Measurements from ENCODE around the gene BOK. TPM values are rescaled to one million over a fixed set of nuclear protein-coding genes. Genes with fewer than 3 reads are reported as not detected.
"Not testable (repeated sequence)": the region's sequence is repeated elsewhere in the genome, so short reads cannot be mapped to it uniquely, and the experiment has no call there.

Gene BOK
- total RNA-seq, 1 experiment from 2014 or later = 69.6 TPM

DNA sequence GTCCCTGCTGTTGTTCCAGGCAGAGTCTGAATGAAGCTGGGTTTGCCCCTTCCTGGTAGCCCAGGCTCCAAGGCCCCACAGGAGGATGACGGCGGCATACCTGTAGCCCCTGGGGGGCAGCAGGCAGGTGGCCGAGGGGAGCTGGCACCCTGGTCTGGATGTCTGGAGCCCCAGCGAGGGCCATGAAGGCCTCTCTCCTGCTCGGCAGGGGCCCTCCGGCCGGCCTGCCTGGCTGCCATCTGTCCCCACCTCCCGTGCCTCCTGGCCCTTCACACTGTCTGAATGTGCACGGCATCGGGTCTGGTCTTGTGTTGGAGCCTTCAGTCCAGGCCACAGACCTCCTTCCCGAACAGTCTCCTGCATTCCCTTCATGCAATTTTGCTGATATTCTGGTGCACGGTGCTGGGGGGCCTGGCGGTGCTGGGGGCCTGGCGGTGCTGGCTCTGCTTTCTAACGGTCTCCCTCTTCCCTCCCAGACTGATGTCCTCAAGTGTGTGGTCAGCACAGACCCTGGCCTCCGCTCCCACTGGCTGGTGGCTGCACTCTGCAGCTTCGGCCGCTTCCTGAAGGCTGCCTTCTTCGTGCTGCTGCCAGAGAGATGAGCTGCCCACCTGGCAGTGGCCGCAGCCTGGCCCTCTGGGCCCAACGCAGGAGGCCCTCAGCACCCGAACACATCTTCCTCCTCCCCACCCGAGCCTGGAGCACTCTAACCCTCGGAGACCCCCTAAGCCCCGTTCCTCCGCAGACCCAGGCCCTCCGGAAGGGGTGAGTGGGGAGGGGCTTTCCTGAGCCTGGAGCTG lies 13.5 kb downstream of the BOK start:
- no peak for DNase-seq (ENCODE audit: low read depth)

DNA sequence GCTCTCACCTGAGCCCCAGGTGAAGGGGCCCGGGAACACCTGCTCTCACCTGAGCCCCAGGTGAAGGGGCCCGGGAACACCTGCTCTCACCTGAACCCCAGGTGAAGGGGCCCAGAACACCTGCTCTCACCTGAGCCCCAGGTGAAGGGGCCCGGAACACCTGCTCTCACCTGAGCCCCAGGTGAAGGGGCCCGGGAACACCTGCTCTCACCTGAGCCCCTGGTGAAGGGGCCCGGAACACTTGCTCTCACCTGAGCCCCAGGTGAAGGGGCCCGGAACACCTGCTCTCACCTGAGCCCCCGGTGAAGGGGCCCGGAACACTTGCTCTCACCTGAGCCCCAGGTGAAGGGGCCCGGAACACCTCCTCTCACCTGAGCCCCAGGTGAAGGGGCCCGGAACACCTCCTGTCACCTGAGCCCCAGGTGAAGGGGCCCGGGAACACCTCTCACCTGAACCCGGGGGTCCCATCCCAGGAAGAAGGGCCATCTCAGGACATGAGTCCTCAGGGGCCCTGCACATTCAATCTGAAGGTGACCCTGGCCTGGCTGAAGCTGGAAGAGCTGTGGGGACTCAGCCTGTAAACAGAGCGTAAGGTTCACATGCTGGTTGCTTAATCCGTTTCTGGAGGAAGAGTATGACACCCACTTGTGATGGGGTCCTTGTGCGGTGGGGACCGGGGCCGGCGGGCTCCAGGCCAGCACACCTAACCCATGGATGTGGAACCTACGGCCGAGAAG lies 14.5 kb downstream of the BOK start:
- not testable (repeated sequence) for DNase-seq (ENCODE audit: low read depth)

DNA sequence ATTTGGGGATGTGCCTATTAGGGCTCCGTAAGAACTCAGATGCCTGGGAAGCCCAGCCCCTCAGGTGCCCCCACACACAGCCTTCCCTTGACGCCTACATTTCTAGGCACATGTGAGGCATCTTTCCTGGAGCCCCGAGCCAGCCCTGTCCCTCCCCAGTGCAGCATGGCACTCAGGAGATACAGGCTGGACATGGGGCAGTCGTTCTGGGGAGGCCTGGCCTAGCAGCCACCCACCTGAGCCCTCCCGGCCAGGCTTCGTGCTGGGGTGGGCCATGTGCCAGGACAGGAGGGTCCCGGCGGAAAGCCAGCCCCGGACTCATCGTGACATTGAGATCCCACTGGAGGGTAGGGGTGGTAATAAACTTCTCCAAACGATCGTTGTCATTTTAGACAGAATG lies 15.2 kb downstream of the BOK start:
- DNase-seq (ENCODE audit: low read depth) = no peak

DNA sequence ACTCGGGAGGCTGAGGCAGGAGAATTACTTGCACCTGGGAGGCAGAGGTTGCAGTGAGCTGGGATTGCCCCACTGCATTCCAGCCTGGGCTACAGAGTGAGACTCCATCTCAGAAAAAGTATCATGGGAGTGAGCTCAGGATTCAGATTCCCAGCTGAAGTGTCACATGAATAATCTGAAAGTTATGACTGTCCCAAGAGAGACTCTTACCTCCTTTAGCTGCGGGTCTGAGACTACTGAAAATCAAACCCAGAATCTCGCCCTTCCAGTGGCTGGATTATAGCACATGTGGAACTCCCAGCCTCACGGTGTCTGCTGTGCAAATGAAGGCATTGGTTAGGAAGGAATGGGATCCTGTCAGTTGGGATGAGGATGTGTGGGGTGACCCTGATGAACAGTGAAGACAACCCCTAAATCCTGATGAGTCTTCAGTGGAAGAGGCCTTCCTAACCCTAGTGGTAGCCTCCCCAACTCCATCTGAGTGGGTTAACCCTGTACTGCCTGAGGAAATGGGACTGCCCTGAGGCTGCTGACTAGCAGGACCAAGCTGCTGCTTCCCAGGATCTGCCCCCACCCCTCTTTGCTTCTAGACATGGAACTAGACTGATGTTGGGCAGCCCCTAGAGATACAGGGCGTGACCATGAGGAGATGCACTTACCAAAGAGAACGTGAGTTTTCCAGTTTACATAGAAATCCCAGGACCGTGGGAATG lies 16.5 kb downstream of the BOK start:
- DNase-seq (ENCODE audit: low read depth) = no peak

DNA sequence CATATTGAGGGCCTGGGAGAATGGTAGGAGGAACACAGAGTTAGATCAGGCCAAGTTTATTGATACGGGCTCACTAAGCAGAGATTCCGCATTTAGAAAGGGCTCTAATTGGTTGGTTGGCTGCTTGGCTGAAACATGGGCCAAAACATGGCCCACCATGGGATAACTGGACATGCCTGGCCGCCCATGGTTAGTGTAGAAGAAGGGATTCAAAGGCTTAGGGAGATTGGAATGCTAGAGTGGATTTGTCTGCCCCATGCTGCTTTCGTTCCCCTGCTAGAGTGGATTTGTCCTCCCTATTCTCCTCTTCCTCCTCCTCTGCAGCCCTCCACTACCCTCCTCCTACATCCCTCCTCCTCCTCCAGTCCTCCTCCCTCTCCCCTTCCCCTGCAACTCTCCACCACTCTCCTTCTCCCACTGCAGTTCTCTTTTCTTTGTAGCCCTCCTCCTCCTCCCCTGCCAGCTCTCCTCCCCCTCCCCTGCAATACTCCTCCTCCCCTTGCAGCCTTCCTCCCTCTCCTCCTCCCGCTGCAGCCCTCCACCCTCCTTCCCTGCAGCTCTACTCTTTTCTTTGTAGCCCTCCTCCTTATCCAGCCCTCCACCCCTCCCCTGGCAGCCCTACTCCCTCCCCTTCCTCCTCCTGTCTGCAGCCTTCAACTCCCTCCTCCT lies 17.2 kb downstream of the BOK start:
- no peak for DNase-seq (ENCODE audit: low read depth)

DNA sequence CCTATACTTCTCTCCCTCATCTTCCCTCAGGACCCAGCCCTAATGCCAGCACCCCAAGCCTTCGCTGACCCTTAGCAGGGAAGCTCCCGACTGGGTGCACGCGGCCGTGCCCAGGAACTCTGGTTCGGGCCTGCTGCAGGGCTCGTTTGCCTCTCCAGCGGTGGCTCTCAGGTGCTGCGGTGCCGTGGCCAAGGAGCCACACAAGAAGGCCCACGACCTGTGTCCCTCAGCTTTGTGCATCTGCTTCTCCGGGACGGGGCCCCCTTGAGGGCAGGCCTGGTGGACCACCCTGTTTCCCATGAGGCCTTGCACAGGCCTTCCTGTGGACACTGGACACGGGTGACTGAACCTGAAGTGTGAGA lies 17.7 kb downstream of the BOK start:
- DNase-seq (ENCODE audit: low read depth) = no peak

DNA sequence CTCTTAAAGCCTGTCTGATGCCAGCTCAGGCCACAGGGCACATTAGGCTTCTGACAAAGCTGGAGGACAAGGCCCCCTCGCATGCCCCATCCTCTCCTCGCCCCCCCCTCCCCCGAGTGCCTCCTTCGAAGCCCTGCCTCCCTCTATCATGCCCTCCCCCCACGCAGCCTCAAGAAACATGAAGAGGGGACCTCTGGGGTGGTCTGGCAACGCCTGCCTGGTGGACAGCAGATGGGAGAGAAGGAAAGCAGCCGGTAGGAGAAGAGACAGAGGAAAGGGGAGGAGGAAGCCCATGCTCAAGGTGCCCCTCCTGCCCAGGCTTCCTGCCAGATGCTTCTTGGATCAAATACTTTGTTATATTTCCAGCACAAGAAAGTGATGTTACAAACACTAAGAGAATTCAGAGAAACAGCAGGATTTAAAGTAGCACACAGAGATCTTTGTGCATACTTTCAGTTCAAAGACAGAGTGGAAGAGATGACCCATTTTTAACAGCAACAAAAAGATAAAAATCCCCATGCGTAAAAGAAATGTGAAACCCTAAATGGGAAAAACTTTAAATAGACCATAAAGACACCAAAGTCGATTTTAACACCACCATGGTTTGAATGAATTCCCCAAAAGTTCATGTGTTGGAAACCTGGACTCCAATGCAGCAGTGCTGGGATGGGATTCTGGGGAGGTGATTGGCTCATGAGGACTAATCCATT lies 19.0 kb downstream of the BOK start:
- DNase-seq (ENCODE audit: low read depth) = no peak

DNA sequence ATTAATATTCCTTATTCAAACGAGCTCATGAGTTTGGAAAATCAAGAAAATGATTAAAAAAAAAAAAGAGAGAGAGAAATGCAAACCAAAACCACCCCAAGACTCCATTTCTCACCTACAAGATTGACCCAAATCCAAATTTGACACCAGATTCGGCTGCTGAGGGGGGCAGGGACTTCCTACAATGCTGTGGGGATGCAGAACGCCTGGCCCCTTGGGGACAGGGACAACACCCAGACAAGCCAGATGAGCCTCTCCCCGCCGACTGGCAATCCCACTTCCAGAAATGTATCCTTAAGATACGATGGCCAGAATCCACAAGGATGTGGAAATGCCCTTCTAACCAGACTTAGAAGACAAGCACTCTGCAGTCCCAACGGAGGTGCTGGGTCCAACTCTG lies 20.7 kb downstream of the BOK start:
- DNase-seq (ENCODE audit: low read depth) = no peak

DNA sequence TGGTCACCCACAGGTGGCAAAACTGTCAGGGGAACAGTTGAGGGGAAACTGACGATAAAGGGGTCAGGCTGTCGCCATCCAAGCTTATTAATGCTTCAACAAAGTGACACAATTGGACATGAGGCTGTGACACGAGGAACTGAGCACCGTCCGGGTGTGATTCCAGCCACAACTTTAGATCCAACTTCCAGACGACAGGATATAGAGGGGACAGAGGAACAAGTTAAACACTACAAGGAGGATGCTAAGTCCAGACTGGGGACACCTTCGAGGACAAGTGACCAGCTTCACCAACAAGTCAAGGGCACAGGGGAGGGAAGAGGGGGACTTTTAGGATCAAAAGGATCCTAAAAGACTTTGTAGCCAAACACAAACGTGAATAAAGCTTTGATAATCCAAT lies 23.8 kb downstream of the BOK start:
- no peak for DNase-seq (ENCODE audit: low read depth)

DNA sequence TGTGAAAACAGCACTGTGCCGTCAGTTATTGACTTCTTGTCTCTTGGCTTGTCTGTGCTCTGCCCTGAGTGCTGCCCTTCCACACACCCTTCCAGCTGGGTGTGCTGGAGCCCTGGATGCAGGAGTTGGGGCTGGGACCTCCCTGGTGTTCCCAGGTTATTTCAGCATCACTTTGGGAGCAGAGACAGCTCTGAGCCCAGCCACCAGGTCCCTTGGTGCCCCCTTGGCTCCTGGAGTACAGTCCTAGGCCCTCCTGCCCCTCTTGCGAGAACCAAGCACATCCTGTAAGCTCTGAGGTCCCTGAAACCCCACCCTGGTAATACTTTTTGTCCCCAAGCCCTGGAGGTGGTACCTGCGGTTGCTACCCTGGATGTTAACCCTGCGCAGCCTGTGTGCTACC lies 24.3 kb downstream of the BOK start:
- DNase-seq (ENCODE audit: low read depth) = no peak

DNA sequence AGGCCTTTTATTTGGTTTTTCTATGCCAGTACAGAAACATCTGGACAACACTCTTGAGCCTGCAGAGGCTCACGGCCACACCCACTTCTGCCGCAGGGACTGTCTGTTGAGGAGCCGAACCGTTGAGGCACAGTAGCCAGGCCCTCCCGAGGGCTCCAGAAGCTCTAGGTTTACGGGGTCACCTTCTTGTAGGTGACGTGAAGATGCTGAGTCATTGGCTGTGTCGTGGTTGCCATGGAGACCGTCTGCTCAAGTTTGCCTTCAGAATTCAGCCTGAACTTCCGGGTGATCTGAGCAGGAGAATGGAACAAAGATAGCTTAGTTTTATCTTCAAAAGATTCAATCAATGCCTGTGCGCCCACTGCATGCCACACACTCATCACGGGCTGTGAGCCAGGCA lies 25.9 kb downstream of the BOK start:
- no peak for DNase-seq (ENCODE audit: low read depth)

DNA sequence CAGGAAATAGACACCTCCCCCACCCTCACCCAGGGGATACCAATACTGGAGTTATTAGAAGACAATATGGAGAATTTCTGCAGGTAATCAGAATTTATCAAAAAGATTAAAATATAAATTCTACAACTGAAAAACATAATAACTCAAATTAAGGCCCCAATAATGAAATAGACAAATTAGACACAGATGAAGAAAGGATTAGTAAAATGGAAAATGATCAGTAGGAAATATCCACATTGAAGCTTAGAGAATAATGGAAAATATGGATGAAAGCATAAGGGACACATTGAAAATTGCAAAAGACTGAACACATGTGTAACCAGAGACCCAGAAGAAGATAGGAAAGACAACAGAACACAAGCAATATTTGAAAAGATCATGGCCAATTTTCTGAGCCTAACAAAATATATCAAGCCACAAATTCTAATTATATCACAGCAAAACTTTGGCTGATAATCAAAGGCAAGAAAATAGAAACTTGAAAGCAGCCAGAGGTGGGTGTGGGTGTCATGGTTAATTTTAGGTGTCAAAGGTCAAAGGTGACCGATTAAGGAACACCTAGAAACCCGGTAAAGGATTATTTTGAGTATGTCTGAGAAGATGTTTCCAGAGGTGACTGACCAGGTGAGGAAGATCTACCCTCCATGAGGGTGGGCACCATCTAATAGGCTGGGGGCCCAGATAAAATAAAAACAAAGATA lies 28.2 kb downstream of the BOK start:
- DNase-seq (ENCODE audit: low read depth) = no peak

DNA sequence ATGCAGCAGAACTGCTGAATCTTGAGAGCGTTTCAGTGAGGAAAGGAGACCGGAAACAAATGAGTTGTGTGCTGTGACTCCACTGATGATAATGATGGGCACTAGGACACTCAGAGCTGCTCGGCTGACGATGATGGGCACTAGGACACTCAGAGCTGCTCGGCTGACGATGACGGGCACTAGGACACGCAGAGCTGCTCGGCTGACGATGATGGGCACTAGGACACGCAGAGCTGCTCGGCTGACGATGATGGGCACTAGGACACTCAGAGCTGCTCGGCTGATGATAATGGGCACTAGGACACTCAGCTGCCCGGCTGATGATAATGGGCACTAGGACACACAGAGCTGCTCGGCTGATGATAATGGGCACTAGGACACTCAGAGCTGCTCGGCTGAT lies 31.3 kb downstream of the BOK start:
- DNase-seq (ENCODE audit: low read depth) = not testable (repeated sequence)

DNA sequence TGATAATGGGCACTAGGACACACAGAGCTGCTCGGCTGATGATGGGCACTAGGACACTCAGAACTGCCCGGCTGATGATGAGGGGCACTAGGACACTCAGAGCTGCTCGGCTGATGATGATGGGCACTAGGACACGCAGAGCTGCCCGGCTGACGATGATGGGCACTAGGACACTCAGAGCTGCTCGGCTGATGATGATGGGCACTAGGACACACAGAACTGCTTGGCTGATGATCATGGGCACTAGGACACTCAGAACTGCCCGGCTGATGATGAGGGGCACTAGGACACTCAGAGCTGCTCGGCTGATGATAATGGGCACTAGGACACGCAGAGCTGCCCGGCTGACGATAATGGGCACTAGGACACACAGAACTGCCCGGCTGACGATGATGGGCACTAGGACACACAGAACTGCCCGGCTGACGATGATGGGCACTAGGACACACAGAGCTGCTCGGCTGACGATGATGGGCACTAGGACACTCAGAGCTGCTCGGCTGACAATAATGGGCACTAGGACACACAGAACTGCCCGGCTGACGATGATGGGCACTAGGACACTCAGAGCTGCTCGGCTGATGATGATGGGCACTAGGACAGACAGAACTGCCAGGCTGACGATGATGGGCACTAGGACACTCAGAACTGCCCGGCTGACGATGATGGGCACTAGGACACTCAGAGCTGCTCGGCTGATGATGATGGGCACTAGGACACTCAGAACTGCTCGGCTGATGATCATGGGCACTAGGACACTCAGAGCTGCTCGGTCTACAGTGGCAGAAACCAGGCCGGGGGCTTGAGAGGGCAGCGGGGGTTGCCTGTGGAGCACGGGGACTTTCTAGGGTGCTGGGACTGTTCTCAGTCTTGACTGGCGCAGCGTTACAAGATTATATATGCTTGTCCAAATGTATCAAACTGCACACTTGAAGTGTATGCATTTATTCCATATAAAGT lies 32.2 kb downstream of the BOK start:
- not testable (repeated sequence) for DNase-seq (ENCODE audit: low read depth)

DNA sequence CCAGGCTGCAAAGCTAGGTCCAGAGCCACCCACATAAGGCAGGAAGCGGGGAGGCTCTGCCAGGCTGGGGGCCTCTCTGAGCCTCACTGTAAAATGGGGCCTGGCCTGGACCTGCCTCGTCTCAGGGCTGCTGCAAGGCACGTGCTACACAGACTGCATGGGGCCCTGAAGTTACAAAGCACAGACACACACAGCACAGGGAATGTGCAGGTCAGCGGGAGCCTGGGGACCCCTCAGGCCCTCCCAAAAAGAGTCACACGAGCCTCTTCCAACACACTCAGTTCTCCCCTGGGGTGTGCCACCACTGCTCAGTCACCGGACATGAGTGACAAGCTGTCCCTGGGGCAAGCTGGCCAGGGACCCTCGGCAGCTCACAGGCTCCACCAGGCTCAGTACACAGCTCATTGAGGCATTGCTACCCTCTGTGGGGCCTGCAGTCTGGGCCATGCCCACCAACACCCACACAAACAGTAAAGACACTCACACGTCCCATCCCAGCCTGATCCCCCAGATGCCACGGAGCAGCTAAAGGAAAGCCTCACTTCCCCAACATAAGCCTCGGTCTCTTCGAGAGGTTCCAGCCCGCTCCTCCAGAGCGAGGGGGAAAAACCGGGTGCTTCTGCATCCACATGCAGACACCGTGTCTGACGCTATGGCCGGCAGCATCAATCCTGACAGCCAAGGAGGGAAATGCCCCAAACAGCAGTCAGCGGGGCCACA lies 33.7 kb downstream of the BOK start:
- DNase-seq (ENCODE audit: low read depth) = no peak

DNA sequence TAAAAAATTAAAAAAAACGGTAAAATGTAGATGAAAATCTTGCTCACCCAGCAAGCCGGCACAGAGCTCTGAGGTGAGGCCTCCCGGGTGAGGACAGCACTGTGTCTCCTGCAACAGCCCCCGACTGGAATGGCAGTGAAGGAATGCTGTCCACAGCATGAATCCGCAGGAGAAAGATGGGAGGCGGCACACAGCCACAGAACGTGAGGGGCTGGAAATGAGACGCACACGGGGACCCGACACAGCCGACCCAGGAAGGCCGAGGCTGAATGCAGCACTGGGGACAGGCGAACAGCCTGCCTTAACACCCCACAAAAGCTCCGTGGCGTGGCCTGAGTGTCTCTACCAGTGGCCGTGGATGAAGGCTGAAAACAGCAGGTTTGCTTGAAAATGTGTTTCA lies 34.7 kb downstream of the BOK start:
- no peak for DNase-seq (ENCODE audit: low read depth)

DNA sequence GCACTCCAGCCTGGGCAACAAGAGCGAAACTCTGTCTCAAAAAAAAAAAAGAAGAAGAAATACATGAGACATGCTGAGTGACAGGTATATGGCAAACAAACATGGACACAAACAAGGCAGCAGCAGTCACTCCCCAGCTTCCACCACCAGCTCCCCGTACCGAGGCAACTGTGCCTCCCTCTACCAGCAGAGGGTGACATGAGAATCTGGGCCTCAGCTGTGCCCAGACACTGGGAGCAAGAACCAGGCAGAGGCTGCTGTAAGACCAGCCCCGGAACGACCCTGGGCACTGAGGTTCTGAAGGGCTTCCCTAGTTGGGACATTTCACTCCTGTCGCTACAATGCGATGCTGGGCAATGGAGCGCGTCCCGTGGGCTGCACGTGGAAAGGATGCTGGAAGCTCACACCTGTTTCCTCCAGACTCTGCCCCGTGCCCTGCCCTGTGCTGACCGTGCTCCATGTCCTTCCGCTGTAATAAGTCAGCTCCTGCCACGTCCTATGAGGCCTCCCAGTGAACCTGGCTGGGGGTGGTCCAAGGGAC lies 37.1 kb downstream of the BOK start:
- DNase-seq (ENCODE audit: low read depth) = no peak

DNA sequence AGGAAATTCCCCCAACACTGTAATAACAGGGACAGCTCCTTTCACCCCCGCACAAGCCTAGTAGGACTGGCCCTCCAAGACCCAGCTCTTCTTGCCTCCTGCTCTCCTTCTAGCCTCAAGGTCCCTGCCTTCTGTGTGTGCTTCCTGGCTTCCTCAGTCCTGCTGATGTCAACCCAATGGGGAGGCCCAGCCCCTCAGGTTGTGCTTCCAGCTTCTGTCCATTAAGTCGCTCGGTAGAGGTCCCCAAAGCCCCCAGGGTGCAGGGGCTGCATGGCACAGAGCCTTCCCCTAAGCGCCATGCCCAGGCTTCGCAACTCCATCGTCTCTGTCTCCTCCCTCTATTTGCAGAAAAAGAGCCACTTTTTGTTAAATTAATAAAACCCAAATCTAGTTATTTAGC lies 39.0 kb downstream of the BOK start:
- no peak for DNase-seq (ENCODE audit: low read depth)

DNA sequence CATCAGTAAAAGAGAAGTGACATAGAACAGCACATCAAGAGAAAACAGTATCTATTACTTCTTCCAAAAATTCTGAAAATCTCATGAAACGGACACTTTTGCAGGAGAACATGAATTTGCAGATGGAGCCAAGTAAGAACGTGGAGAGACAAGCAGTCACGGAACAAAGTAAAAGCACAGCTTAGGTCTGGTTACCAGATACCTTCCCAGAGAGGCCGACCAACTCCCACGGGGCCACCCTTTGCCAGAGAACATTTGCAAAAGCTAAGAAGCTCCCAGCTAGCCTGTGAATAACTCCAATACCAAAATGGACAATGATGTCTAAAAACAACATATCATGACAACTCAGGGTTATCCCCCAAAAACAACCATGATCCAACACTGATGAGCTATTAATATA lies 39.5 kb downstream of the BOK start:
- DNase-seq (ENCODE audit: low read depth) = no peak
